Endothelial cell of umbilical vein (primary cell): ENCODE data around the gene C2CD5. TPM values are rescaled to one million over a fixed set of nuclear protein-coding genes. Genes with fewer than 3 reads are reported as not detected.

Experiments used
- BruUV-seq: library from RNA; stranded (reverse); fragments of 400-500 nt; replicated peaks from 2 replicates; lab custom pipeline; 2021; lab: Mats Ljungman, UMichigan
- CTCF ChIA-PET: fragments of 300-600, 350-600 bp; sonication (Branson Sonifier 250); formaldehyde crosslinking; loops from one replicate; lab custom pipeline; 2021; ENCODE audit warnings: antibody characterized with exemption, inconsistent platforms; lab: Charles Lee
- POLR2A ChIA-PET: fragments of 300-600, 350-600 bp; sonication (Branson Sonifier 250); formaldehyde crosslinking; loops from one replicate; lab custom pipeline; 2021; ENCODE audit warnings: antibody characterized with exemption, inconsistent platforms; lab: Charles Lee
- DNase-seq: peaks from one replicate; pipeline ENCODE4 v3.0.0-alpha.2; 2011; ENCODE audit warnings: low read depth, low spot score
- FAIRE-seq: peaks from 2 replicates; lab custom pipeline; 2011; peaks lifted over from hg19 to GRCh38; lab: Jason Lieb, UNC
- H2AFZ ChIP-seq: 2 replicates; pipeline ENCODE4 v1.6.0; 2012; ENCODE audit warnings: low read depth, low read length, control low read depth, inconsistent platforms
- H3K27ac ChIP-seq: 2 replicates; pipeline ENCODE4 v1.5.1; 2011; ENCODE audit warnings: low read depth, mild to moderate bottlenecking, control low read depth, low read length, moderate library complexity; ENCODE audit not compliant: insufficient read depth
- H3K27me3 ChIP-seq, 2 experiments: 2 replicates each; pipeline versions ENCODE4 v1.6.0 to v1.6.1; 2011; ENCODE audit warnings: low read length in 2 of 2, mixed read lengths in 1 of 2; ENCODE audit not compliant: control insufficient read depth in 2 of 2, insufficient read depth in 2 of 2
- H3K36me3 ChIP-seq, 2 experiments: 2 replicates in 1 of 2; 3 replicates in 1 of 2; pipeline ENCODE4 v1.5.1; 2011; ENCODE audit warnings: low read length in 2 of 2, mild to moderate bottlenecking in 1 of 2, moderate library complexity in 1 of 2; ENCODE audit not compliant: control insufficient read depth in 2 of 2, insufficient read depth in 2 of 2; ENCODE audit errors: extremely low read depth in 1 of 2
- H3K4me1 ChIP-seq: 3 replicates; pipeline ENCODE4 v1.5.1; 2011; ENCODE audit warnings: mild to moderate bottlenecking, low read length; ENCODE audit not compliant: control insufficient read depth, insufficient read depth; ENCODE audit errors: extremely low read depth
- H3K4me2 ChIP-seq: 2 replicates; pipeline ENCODE4 v1.6.1; 2011; ENCODE audit warnings: low read length, control low read depth, mixed read lengths; ENCODE audit not compliant: insufficient read depth
- H3K4me3 ChIP-seq, 3 experiments: fragments of 200-600 bp in 1 of 3; sonication (generic), shearing (Covaris generic) in 1 of 3; replicated peaks in 1 of 3; 2 replicates each; pipeline ENCODE4 v1.5.1; 2011 to 2016; ENCODE audit warnings: control low read depth in 3 of 3, low read length in 3 of 3, mild to moderate bottlenecking in 2 of 3, inconsistent platforms in 1 of 3, low read depth in 1 of 3, moderate library complexity in 1 of 3; ENCODE audit not compliant: insufficient read depth in 1 of 3
- H3K79me2 ChIP-seq: 2 replicates; pipeline ENCODE4 v1.6.0; 2012; ENCODE audit warnings: low read length, inconsistent platforms; ENCODE audit not compliant: control insufficient read depth, insufficient read depth
- H3K9ac ChIP-seq: replicated peaks from 2 replicates; pipeline ENCODE3; 2011; ENCODE audit warnings: low read length, control low read depth; ENCODE audit not compliant: insufficient read depth; ENCODE audit errors: extremely low read depth
- H3K9me1 ChIP-seq: replicated peaks from 3 replicates; pipeline ENCODE4 v1.6.0; 2011; ENCODE audit warnings: mild to moderate bottlenecking, low read length; ENCODE audit not compliant: control insufficient read depth, insufficient read depth; ENCODE audit errors: extremely low read depth
- H3K9me3 ChIP-seq: replicated peaks from 2 replicates; pipeline ENCODE4 v1.5.1; 2012; ENCODE audit warnings: low read length, inconsistent platforms; ENCODE audit not compliant: control insufficient read depth, insufficient read depth
- H4K20me1 ChIP-seq: replicated peaks from 2 replicates; pipeline ENCODE3; 2011; ENCODE audit warnings: mild to moderate bottlenecking, low read length; ENCODE audit not compliant: control insufficient read depth, insufficient read depth; ENCODE audit errors: extremely low read depth
- EZH2 ChIP-seq: IDR thresholded peaks from 2 replicates; pipeline ENCODE4 v1.6.1; 2012; ENCODE audit warnings: borderline replicate concordance, low read depth, mild to moderate bottlenecking, moderate library complexity, low read length, inconsistent platforms; ENCODE audit not compliant: severe bottlenecking
- FOS ChIP-seq: IDR thresholded peaks from 2 replicates; pipeline ENCODE4 v1.6.1; 2011; ENCODE audit warnings: mild to moderate bottlenecking, low read length, moderate library complexity, borderline replicate concordance; ENCODE audit not compliant: insufficient read depth
- GATA2 ChIP-seq: IDR thresholded peaks from 2 replicates; pipeline ENCODE4 v1.7.0; 2011; ENCODE audit warnings: low read depth, mild to moderate bottlenecking, moderate library complexity, mixed read lengths, low read length; ENCODE audit not compliant: insufficient read length, insufficient read depth
- JUN ChIP-seq: IDR thresholded peaks from 2 replicates; pipeline ENCODE4 v1.6.1; 2011; ENCODE audit warnings: borderline replicate concordance, low read depth; ENCODE audit not compliant: insufficient read length, insufficient read depth
- MAX ChIP-seq: IDR thresholded peaks from 2 replicates; pipeline ENCODE4 v1.6.1; 2011; ENCODE audit not compliant: insufficient read depth, insufficient read length
- MYC ChIP-seq: IDR thresholded peaks from one replicate; pipeline ENCODE4 v1.6.1; 2011; ENCODE audit warnings: mild to moderate bottlenecking, low read depth, low read length
- POLR2A ChIP-seq: IDR thresholded peaks from 2 replicates; pipeline ENCODE4 v1.6.1; 2012; ENCODE audit warnings: low read depth, mild to moderate bottlenecking, control low read depth, low read length
- POLR2AphosphoS5 ChIP-seq: IDR thresholded peaks from 2 replicates; pipeline ENCODE4 v1.6.1; 2012; ENCODE audit warnings: low read depth, mild to moderate bottlenecking, control low read depth, low read length, moderate library complexity; ENCODE audit not compliant: insufficient read depth
- dilution Hi-C: fragments of 300-500 bp; cut with MboI; formaldehyde crosslinking; loops from one replicate; pipeline ENCODE4 v1.15.0; 2019; ENCODE audit warnings: low sequenced_read_pairs; ENCODE audit not compliant: extremely low pct_ligation_motif_present
- intact Hi-C: fragments of 100-400 bp; cut with micrococcal nuclease; formaldehyde crosslinking; loops from one replicate; pipeline ENCODE4 v1.10.0; 2022
- polyA plus RNA-seq, 4 experiments: library from polyadenylated mRNA; depleted of rRNA in 3 of 4; stranded (reverse) in 3 of 4; unstranded in 1 of 4; fragments of >200 nt; gene quantifications; 2 replicates each; pipeline versions ENCODE4 v1.2.1 to v1.2.3, GENCODE V29; 2011 to 2012; ENCODE audit warnings: missing spikeins in 1 of 4
- total RNA-seq: library from RNA; stranded (reverse); gene quantifications from 2 replicates; pipeline ENCODE4 v1.2.3, GENCODE V29; 2021
- TF ChIP-seq, protein P1 (sequence below), 2 donors: IDR thresholded peaks; 1 replicate in 1 of 2; 2 replicates in 1 of 2; pipeline ENCODE4 v1.5.1; 2011; ENCODE audit warnings: low read length in 2 of 2, mild to moderate bottlenecking in 2 of 2, moderate library complexity in 2 of 2, control low read depth in 1 of 2, inconsistent platforms in 1 of 2, low read depth in 1 of 2; ENCODE audit not compliant: insufficient read depth in 1 of 2; ENCODE audit errors: extremely low read depth in 1 of 2

C2CD5 gene
- total and polyA plus RNA-seq, 2 donors (not counting 3 experiments of a cell fraction or from before 2014, with no cell fraction given) = 12.9 to 32.9 TPM

GRCh38 chr12:22406627-22407026 is 137.7 kb downstream of the C2CD5 start:
- CTCF ChIA-PET = no interaction called here
- POLR2A ChIA-PET = no interaction called here
- TF ChIP-seq POLR2AphosphoS5 (no peak), EZH2 (no peak), FOS (no peak)
- TF ChIP-seq, protein P1, sequence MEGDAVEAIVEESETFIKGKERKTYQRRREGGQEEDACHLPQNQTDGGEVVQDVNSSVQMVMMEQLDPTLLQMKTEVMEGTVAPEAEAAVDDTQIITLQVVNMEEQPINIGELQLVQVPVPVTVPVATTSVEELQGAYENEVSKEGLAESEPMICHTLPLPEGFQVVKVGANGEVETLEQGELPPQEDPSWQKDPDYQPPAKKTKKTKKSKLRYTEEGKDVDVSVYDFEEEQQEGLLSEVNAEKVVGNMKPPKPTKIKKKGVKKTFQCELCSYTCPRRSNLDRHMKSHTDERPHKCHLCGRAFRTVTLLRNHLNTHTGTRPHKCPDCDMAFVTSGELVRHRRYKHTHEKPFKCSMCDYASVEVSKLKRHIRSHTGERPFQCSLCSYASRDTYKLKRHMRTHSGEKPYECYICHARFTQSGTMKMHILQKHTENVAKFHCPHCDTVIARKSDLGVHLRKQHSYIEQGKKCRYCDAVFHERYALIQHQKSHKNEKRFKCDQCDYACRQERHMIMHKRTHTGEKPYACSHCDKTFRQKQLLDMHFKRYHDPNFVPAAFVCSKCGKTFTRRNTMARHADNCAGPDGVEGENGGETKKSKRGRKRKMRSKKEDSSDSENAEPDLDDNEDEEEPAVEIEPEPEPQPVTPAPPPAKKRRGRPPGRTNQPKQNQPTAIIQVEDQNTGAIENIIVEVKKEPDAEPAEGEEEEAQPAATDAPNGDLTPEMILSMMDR (IDR thresholded peaks at IDR 0.05; ENCODE audit: extremely low read depth in 1 of 2, insufficient read depth in 1 of 2, low read depth in 1 of 2, low read length in 2 of 2) = no peak
- no peaks in the 10 kb centered on the region for H3K4me1 ChIP-seq
- no peaks in the 10 kb centered on the region for H3K9me1 ChIP-seq
- no peak for DNase-seq
- no peaks in the 10 kb centered on the region for H3K9me3 ChIP-seq
- H3K79me2 ChIP-seq = no peaks in the 10 kb centered on the region
- no peak overlapping the region for H3K4me3 ChIP-seq
- dilution Hi-C loops (no loop called here), intact Hi-C loops (no loop called here)
- no peak for FAIRE-seq
- H4K20me1 ChIP-seq = no peaks in the 10 kb centered on the region
- no peak overlapping the region for H3K9ac ChIP-seq
- no peak overlapping the region for H2AFZ ChIP-seq
- H3K36me3 ChIP-seq = no peaks in the 10 kb centered on the region
- no peak overlapping the region for H3K27ac ChIP-seq
- no peak overlapping the region for H3K4me2 ChIP-seq
- no TSS peak for BruUV-seq
- H3K27me3 ChIP-seq = no peaks in the 10 kb centered on the region

GRCh38 chr12:22399464-22400180 is 144.7 kb downstream of the C2CD5 start:
- no peaks in the 10 kb centered on the region for H3K79me2 ChIP-seq
- H3K4me3 ChIP-seq = no peak overlapping the region
- dilution Hi-C loops (no loop called here), intact Hi-C loops (loop anchor here (10.0 kb wide), 1 partner anchor 785 kb away; no protein-coding TSS in a partner anchor)
- H3K27me3 ChIP-seq = no peaks in the 10 kb centered on the region
- FAIRE-seq (no peak), DNase-seq (no peak)
- no peaks in the 10 kb centered on the region for H3K36me3 ChIP-seq
- H3K9me1 ChIP-seq = no peaks in the 10 kb centered on the region
- H4K20me1 ChIP-seq = no peaks in the 10 kb centered on the region
- no peak for TF ChIP-seq GATA2
- TF ChIP-seq, protein P1 (IDR thresholded peaks at IDR 0.05; ENCODE audit: extremely low read depth in 1 of 2, insufficient read depth in 1 of 2, low read depth in 1 of 2, low read length in 2 of 2) = no peak
- no peak for TF ChIP-seq FOS
- TF ChIP-seq JUN = no peak
- no peak for TF ChIP-seq EZH2
- no peak for TF ChIP-seq MAX
- no peak for TF ChIP-seq POLR2A
- no peak for TF ChIP-seq POLR2AphosphoS5
- TF ChIP-seq MYC = no peak
- no TSS peak for BruUV-seq
- no peak overlapping the region for H3K27ac ChIP-seq
- no peak overlapping the region for H2AFZ ChIP-seq
- no peak overlapping the region for H3K4me2 ChIP-seq
- ChIA-PET CTCF (no interaction called here), POLR2A (no interaction called here)
- no peaks in the 10 kb centered on the region for H3K4me1 ChIP-seq
- no peaks in the 10 kb centered on the region for H3K9me3 ChIP-seq
- H3K9ac ChIP-seq = no peak overlapping the region
